Hepatic stellate cell (primary cell): ENCODE data around the gene GK2.

Experiments used
- DNase-seq: peaks from one replicate; pipeline ENCODE4 v3.0.0; 2011; ENCODE audit warnings: low spot score

The GK2 gene

GRCh38 chr4:79385641-79386040 is 22.4 kb downstream of the GK2 start:
- no peak for DNase-seq

GRCh38 chr4:79381161-79381560 is 26.9 kb downstream of the GK2 start:
- no peak for DNase-seq

DNA sequence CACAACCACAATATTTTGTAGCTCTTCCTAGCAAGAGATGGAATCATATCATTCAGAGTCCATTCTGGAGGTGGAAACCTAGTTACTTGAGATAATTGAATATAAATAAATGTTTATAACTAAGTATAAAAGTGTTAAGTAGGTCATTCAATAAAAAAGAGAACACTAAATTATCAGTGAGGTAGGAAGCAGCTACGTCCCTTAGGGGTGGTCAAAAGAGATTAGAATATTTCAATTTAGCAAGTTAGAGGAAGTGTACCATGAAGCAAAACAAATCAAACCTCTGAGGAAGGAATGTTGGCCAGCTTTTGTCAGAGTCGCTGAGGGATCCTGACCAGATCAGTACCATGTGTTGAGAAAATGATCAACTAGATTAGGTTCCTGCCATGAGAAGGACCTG is 38.0 kb downstream of the GK2 start:
- no peak for DNase-seq

DNA sequence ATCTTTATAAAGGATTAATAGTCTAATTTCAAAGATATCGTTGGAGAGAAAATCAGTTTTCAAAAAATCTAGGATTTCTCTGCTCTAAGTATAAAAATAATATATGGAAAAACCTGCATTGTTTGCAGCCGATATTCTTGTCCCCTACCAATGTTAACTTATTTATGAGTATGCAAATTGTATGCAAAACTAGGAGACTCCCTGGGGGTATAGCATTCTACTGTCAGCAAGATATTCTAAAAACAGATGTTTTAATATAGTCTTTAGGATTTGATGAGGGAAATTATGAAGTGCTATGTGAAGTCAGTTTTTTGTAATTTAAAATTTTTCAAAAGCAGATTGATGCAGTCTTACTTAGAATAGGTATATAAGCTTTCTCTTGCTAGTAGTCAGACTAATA is 40.9 kb downstream of the GK2 start:
- no peak for DNase-seq

DNA sequence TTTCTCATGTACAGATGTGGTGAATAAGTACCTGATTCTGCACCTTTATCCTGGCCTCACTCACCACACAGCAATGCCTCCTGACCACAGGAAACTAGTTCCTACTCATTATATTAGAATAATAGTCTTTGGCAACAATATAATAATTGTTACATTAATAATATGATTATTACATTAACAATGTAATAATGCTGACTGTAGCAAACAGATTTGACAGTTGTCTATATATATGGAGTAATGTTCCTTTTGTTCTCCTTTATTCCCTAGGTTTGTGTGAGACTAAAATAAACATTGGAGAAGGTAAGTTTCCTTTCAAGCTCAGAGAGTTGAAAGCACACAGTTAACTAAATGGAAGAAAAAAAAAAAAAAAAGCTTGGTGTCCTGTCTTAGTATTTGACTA is 41.6 kb downstream of the GK2 start:
- no peak for DNase-seq

DNA sequence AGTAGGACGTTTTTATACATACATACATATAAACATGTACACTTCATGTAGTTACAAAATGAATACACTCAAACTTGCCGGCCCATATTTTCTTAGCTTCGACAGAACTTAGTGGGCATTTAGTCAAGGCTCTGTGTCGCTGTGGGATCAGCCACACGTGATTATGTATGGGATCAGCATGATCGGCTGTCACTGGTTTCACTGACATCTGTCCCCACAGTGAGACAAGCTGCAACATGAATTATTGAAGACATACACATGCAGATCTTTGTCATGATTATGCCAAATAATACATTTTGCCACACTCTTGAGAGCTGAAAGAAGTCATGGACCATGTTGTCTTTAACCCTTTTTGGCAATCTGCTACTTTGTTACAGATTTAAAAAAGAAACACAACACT is 44.0 kb downstream of the GK2 start:
- no peak for DNase-seq

DNA sequence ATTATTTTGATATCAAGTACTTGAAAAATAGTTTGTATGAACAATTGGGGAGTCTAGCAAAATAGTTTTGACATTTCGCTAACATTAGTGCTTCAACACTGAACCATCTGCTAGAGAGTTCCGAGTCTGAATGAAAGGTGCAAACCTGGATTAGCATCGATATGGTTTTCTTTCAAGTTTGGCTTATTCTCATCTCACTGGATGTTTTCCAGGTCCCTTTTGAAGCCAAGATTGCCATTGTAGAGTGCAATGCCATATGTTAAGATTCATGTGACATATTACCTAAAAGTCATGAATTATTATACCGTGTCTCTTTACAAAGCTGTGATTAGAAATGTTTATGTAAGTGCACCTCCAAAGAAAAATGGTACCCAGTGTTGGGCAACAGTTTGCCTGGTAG is 45.4 kb downstream of the GK2 start:
- DNase-seq, result no peak

GRCh38 chr4:79360006-79360405 is 48.0 kb downstream of the GK2 start:
- no peak for DNase-seq

GRCh38 chr4:79358438-79358837 is 49.6 kb downstream of the GK2 start:
- no peak for DNase-seq

DNA sequence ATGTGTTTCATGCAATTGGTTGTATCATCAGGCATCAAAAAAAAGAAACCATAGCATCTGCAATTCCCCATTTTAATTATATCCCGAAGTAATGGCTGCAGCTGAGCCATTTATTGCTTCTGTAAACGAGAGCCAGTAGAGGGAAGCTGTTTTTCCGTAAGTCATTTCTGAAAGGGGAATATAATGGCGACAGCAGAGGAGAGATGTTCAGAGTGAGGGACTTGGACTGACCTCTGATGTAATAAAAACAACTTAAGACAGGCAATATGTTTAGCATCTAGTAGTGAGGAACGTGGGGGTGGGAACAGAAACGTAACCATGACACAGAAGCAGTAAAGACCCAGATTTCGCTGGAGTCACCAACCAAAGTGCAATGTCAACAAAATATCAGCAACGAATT is 50.7 kb downstream of the GK2 start:
- DNase-seq, result no peak
